GM23338 (cell line): ENCODE data around the gene USP31.

Source experiments
- CREB1 ChIP-seq: fragments of 250-450 bp; sonication (Bioruptor Pico); IDR thresholded peaks from 2 replicates; pipeline ENCODE4 v1.5.0; 2020; ENCODE audit warnings: low read depth, mild to moderate bottlenecking, moderate library complexity
- CTCF ChIP-seq, 2 experiments: fragments of 200-600 bp in 1 of 2; sonication (generic) in 1 of 2; conservative IDR thresholded peaks; 2 replicates each; pipeline versions ENCODE4 v1.5.1 to v1.6.1; 2016 to 2017; ENCODE audit warnings: antibody characterized with exemption in 2 of 2, low read depth in 2 of 2, mild to moderate bottlenecking in 2 of 2, moderate library complexity in 1 of 2
- EZH2 ChIP-seq: fragments of 200-600 bp; sonication (generic); IDR thresholded peaks from one replicate; pipeline ENCODE4 v1.8.0; 2017; ENCODE audit warnings: antibody characterized with exemption, mild to moderate bottlenecking, low read depth; ENCODE audit not compliant: unreplicated experiment
- EZH2phosphoT487 ChIP-seq: fragments of 200-600 bp; sonication (generic); IDR thresholded peaks from one replicate; pipeline ENCODE4 v1.8.1; 2018; ENCODE audit warnings: antibody characterized with exemption; ENCODE audit not compliant: unreplicated experiment
- JUNB ChIP-seq: IDR thresholded peaks from one replicate; pipeline ENCODE4 v1.6.1; 2016; ENCODE audit warnings: antibody characterized with exemption; ENCODE audit not compliant: unreplicated experiment
- POLR2AphosphoS5 ChIP-seq: IDR thresholded peaks from 2 replicates; pipeline ENCODE4 v1.6.1; 2016; ENCODE audit warnings: antibody characterized with exemption, low read depth
- REST ChIP-seq: IDR thresholded peaks from one replicate; pipeline ENCODE4 v1.6.1; 2018; ENCODE audit warnings: antibody characterized with exemption; ENCODE audit not compliant: unreplicated experiment
- STAT1 ChIP-seq: IDR thresholded peaks from one replicate; pipeline ENCODE4 v1.6.1; 2016; ENCODE audit warnings: antibody characterized with exemption; ENCODE audit not compliant: unreplicated experiment

GRCh38 chr16:23048164-23048563 lies 101.1 kb downstream of the USP31 start:
- TF ChIP-seq EZH2 (no peak), CREB1 (CRISPR knock-in tag) (no peak), CTCF (conservative IDR thresholded peaks at IDR 0.05; ENCODE audit: low read depth in 2 of 2) (peak in 1 of 2 experiments; percentile 17; a peak in 1 of 4 replicates), POLR2AphosphoS5 (no peak), REST (no peak), JUNB (no peak), EZH2phosphoT487 (no peak), STAT1 (no peak)
